ENCODE results near the gene MMD2. TPM values are rescaled to one million over a fixed set of nuclear protein-coding genes. Genes with fewer than 3 reads are reported as not detected.

The MMD2 gene
- total RNA-seq, 1 donor from 2014 or later = not detected

DNA sequence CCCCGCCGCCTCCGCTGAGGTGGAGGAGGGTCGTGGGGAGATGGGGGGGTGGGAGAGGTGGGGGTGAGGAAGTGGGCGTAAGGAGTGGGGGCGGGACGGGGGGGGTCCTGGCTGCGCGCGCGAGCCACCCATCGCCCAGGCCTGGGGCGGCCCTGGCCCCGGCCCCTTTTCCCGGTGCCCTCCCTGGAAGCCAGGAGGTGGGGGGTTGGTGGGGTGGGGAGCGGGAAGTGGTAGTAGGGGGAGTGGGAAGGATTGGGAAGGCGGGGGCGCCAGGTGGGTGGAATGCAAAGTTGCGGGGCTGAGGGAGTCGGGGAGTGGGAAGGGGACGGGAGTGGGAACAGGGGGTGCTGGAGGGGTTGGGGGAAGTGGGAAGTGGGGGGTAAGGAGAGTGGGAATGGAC lies 319 bp upstream of the MMD2 start:
- DNase-seq (ENCODE audit: low spot score) = peak; percentile 57

DNA sequence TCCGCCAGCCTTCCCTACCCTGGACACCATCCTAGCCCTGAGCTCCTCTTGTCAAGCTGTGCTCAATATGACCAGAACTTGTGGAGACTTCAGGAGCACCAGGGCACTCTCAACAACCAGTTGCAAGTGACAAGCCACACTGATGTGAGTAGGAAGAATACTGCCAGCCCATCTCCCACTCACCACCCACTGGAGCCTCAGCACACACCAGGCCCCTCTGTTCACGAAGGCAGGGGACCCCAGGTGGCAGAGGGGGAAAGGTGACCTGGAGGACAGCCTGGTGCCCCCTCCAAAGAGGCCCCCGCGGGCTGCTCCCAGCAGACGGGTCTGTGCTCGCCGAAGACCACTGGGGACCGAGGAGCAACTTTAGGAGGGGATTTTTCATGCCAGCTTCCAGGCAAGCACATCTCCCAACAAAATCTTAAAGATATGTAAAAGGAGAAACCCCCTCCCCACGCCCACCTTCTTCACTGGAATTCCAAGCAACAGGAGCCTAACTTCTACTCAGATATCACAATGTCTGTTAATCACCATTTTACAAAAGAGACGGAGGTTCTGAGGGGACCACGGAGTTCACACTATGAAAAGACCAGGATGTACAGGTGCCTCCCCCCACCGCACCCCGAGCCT lies 1.0 kb downstream of the MMD2 start:
- no peak for DNase-seq (ENCODE audit: low spot score)

DNA sequence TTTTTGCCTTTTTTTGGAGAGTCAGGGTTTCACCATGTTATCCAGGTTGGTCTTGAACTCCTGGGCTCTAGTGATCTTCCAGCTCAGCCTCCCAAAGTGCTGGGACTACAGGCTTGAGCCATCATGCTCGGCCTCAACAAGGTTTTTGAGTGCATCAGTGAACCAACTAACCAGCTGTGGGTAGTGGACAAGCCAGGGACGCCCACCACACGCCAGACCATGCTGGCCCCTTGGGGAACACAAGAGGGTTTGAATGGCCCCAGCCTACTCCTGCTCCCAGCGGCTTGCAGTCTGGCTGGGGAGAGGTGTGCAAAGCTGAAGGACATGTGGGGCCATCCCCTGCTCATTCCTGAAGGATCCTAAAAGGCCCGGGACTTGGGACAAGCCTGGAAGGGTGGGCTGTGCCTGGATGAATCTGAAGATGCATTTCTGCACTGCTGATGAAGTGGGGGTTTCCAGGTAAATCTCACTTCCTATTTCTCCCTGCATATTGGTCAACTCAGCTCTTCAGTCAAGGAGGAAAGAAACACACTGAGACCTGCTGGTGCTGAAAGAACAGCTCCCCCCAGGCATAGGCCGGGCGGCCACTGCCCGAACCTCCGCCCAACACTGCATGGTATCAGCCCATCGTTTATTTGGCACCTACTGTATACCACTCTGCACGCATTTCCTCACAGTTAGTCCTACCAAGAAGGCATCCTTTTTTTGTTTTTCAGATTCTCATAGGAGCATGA lies 6.9 kb downstream of the MMD2 start:
- no peak for DNase-seq (ENCODE audit: low spot score)

DNA sequence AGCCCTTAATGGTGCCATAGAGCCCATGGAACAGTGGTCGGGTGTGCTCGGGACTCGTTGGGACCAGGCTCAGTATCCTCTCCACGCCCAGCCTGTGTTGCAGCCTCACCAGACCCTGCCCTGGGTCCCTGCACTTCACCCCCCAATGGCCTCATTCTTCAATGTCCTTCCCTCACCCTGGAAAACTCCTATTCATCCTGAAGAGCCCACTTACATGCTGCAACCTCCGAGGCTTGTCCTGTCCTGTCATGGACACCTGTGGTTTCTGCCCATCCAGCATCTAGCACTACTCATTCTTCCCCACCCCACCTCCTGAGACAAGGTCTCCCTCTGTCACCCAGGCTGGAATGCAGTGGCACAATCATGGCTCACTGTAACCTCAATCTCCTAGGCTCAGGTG lies 7.7 kb downstream of the MMD2 start:
- no peak for DNase-seq (ENCODE audit: low spot score)

DNA sequence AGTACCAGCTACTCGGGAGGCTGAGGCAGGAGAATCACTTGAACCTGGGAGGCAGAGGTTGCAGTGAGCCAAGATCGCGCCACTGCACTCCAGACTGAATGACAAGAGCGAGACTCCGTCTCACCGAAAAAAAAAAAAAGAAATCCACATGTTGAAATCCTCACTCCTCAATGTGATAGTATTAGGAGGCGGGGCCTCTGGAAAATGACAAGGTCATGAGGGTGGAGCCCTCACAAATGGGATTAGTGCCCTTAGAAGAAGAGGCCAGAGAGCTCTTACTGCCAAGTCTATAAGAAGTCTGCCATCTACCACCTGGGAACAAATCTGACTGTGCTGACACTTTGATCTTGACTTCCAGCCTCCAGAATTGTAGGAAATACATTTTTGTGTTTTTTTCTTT lies 10.6 kb downstream of the MMD2 start:
- DNase-seq (ENCODE audit: low spot score) = no peak

DNA sequence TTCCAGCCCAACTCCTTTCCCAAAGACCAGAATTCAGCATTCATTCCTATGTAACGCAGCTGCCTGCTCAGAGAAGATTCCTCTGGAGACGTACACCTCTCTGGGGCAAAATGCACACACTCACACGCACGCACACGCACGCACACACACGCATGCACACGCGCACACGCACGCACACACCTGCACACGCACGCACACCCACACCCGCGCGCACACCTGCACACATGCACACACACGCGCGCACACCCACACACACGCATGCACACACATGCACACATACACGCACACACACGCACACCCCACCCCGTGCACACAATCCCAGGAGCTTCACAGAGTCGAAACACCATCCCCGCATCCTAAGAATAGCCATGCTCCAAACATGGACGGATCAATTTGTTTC lies 13.0 kb downstream of the MMD2 start:
- no peak for DNase-seq (ENCODE audit: low spot score)

DNA sequence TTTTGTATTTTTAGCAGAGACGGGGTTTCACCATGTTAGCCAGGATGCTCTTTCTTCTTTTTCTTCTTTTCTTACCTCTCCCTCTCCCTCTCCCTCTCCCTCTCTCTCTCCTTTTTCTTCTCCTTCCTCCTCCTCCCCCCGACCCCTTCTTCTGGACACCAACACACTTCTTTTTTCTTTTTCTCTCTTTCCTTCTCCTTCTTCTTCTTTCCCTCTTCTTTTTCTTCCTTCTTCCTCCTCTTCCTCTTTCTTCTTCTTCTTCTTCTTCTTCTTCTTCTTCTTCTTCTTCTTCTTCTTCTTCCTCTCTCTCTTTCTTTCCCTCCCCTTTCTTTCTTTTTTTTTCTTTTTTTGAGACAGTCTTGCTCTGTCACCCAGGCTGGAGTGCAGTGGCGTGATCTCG lies 14.0 kb downstream of the MMD2 start:
- DNase-seq (ENCODE audit: low spot score) = no peak

DNA sequence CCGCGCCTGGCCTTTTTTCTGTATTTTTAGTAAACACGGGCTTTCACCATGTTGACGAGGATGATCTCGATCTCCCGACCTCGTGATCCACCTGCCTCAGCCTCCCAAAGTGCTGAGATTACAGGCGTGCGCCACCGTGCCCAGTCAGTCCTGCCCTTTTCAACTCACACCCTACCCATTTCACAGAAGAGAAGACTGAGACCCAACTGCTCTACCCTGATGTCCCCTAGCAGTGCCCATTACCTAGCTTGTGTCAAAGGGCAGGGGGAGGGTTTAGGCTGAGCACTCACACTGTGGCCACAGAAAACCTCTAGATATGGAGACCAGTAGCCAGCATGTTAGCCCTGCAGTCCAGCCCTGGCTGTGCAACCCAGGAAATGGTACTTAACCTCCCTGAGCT lies 15.7 kb downstream of the MMD2 start:
- DNase-seq (ENCODE audit: low spot score) = no peak

DNA sequence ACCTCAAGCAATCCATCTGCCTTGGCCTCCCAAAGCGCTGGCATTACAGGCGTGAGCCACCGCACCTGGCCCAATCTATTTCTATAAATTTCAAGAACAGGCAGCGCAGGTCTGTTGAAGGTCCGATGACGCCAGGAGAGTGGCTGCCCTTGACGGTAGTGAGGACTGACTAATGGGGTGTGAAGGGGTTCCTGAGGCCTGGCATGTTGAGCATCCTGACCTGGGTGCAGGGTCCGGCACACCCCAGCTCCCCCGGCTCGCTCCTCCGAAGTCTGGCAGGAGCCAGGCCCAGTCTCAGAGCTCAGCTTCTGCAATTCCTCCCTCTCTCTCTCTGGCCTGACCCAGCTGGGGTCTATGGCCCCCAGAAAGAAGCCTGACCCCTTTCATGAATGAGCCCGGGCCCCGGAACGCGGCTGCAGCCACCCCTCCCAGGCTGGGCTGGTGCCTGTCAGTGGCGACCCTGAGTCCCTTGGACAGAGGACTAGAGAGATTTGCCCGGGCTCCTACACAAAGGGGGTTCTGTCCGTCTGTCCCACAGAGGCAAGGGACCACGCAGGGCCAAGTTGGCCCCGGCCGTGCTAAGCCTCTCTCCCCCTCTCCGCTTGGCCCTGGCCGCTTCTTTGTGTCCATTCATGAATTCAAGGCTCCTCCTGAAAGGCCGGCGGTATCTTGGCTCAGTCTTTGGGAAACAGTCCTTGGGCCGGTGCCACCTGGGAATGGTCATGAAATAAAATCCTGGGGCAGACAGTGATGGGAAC lies 18.8 kb downstream of the MMD2 start:
- no peak for DNase-seq (ENCODE audit: low spot score)

DNA sequence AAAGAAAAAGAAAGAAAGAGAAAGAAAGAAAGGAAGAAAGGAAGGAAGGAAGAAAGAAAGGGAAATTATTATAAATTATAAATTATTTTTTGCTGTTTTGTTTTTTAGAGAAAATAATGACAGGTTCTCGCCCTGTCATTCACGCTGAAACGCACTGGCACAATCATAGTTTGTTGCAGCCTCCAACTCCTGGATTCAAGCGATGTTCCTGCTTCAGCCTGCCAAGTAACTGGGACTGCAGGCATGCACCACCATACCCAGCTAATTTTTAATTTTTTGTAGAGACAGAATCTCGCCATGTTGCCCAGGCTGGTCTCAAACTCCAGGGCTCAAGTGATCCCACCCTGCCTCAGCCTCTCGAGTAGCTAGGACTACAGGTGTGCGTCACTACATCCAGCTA lies 21.6 kb downstream of the MMD2 start:
- no peak for DNase-seq (ENCODE audit: low spot score)

DNA sequence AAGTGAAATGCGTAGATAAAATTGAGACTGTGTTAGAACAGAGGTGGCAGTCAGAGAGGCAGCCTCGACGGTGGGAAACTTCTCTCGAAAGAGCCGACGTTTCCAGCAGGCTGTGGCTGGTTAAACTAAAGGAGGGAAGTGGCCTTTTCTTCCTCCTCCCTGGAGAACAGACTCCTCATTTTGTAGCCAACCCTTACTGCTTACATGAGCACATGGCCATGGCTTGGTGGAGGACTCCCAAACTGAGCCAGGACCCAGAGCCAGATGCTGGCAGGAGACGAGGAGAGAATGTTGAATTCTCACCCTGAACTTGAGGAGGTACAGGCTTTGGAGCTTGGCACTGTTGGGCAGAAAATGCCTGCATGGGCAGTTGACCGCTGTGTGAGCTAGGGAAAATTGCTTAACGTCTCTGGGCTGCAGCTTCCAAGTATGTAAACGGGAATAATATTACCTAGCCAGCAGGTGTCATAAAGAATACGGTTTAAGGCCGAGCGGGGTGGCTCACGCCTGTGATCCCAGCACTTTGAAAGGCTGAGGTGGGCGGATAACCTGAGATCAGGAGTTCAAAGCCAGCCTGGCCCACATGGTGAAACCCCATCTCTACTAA lies 24.5 kb downstream of the MMD2 start:
- DNase-seq (ENCODE audit: low spot score) = no peak

DNA sequence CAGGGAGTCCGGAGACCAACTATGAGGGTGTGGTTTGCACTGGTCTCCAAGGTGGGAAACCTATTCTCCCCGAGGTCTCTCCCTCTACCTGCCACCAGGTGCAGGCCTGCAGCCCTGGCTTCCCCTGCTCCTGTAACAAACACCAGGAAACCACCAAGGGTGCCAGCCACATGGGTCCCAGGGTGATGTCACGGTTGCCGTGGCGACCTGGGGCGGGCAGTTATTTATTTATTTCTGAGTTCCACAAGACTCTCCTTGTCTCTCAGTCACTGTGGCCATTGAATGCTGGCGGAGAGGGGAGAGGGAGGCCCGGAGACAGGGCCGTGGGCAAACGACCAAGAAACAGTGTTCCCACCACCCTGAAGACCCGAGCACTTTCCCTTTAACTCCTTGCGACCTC lies 27.0 kb downstream of the MMD2 start:
- DNase-seq (ENCODE audit: low spot score) = no peak

DNA sequence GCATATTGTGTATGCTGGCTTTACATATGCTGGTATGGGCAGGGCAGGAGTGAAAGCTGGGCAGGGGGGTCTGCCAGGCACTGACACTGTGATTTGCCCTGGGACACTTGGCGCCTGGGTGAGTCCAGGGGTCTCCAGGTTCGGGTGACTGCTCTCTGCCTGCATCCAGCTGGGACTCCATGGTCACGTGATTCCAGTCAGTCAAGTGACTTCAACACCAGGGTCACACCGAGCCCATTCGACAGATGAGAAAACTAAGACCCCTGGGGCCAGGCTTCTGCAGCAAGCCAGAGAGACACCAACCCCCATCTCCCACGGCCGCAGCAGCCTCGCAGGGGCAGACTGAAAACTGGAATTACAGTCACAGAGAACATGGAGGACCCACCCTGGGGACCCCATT lies 30.0 kb downstream of the MMD2 start:
- DNase-seq (ENCODE audit: low spot score) = no peak

DNA sequence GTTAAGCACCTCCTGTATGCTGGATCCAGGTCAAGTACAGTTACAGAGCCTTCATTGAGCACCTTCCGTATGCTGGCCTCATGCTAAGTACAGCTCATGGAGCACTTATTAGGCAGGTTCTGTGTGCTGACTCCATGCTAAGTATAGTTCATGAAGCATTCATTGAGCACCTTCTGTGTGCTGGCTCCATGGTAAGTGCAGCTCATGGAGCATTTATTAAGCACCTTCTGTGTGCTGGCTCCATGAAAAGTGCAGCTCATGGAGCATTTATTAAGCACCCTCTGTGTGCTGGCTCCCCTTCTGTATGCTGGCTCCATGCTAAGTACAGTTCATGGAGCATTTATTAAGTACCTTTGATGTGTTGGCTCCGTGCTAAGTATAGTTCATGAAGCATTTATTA lies 30.5 kb downstream of the MMD2 start:
- DNase-seq (ENCODE audit: low spot score) = no peak

DNA sequence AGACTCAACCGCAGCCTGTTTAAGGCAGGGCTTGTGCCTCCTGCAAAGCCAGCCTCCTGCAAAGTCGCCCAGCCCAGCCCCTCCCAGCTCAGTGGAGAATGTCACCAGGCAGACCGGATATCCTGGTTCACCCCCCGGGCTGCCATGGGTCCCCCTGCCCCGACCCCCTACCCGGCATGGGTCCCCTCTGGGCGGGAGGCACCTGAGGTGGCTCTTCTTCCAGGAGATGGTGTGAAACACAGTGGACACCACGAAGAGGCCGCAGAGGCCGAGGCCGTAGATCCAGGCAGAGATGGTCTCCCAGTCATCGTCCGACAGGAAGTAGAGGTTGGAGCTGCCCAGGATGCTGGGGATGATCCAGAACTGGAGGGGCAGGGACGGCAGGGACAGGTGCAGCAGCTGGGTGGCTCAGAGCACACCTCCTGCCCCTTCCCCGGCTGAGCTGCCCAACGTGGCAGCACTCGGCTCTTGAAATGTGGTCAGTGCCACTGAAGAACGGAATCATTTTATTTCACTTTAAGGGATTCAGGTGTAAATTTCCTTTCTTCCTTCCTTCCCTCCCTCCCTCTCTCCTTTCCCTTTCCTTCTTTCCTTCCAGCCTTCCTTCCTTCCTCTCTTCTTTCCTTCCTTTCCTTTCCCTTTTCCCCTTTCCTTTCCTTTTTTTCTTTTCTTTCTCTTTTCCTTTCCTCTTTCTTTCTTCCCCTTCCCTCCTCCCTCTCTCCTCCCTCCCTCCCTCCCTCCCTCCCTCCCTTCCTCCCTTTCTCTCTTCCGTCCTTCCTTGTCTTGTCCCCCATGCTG lies 38.8 kb downstream of the MMD2 start:
- no peak for DNase-seq (ENCODE audit: low spot score)

DNA sequence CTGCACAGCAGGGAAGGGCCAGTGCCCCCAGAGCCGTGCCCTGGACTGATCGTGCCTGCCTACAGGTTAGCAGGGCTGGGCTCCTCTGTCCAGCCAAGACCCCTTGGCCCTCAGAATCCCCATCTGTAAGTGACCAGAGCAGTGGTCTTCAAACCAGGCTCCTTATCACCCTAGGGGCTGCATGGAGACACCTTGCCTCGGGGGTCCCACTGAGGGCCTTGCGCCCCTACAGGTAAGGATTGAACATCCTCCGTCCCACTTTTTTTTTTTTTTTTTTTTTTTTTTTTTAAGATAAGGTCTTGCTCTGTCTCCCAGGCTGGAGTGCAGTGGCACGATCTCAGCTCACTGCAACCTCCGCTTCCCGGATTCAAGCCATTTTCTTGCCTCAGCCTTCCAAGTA lies 42.9 kb downstream of the MMD2 start:
- no peak for DNase-seq (ENCODE audit: low spot score)

DNA sequence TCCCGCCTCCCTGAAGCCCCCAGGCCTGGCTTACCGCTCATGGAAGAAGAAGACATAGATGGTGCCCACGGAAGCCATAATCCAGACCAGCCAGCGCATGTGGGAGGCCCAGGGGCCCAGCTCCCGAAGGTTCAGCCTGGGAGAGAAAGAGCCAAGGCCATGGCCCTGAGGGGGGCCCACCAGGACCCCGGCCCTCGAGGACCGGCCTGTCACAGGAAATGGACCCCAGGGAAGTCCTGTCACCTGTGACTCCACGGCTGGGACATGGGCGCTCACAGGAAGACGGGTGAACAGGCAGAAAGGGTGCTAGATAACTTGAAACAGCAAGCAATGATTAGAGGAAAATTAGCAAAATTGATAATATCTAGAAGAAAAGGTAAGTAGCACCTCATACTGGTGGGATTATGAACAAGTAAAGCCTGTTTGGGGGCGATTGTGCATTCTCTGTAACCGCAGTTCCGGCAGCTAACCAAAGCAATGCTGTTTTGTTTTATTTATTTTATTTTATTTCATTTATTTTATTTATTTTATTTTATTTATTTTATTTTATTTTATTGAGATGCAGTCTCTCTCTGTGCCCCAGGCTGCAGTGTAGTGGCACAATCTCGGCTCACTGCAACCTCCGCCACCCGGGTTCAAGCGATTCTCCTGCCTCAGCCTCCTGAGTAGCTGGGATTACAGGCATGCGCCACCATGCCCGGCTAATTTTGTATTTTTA lies 47.7 kb downstream of the MMD2 start:
- DNase-seq (ENCODE audit: low spot score) = no peak

DNA sequence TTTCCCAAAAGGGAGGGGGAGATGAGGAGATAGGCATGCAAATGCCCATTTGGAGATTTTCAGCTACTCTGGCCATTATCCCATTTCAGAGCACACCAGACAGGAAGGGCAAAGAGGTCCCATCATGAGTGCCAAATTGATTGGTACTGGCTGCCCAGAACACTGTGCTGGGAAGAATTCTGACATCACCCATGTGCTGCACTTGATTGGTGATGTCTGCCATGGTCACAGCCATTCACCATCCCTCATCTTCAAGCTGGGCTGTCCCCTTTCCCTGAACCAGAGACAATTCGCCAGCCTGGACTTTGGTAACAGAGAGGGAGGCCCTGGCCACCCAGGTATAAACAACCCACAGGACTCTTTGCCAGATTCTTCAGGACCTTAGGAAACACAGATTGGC lies 52.3 kb downstream of the MMD2 start:
- no peak for DNase-seq (ENCODE audit: low spot score)

DNA sequence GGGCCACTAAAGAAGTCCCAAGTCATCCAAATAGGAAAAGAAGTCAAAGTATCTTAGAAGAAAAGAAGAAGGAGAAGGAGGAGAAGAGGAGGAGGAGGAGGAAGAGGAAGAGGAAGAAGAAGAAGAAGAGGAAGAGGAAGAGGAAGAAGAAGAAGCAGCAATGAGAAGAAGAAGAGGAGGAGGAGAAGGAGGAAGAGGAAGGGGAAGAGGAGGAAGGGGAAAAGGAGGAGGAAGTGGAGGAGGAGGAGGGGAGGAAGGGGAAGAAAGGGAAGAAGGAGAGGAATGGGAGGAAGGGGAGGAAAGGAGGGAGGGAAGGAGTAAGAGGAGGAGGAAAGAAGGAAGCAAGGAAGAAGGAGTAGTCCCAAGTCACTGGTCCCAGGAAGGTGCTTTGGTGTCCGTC lies 53.8 kb downstream of the MMD2 start:
- DNase-seq (ENCODE audit: low spot score) = no peak

DNA sequence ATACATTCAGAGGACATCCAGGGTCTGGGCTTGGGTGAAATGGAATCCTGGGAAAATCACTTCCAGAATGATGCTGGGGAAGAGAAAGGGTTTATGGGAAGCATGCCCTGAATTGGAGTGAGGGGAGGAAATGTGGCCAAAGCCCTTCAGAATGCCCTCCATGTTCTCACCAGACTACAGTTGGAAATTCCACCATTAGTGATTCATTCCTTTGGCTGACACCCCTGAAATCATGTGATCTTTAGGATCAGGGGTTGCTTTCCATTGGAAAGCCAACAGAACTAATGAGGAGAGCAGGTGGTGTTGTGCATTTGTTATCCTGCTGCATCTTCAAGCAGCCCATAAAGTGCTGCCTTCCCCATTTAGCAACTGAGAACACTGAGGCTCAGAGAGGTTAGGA lies 54.6 kb downstream of the MMD2 start:
- no peak for DNase-seq (ENCODE audit: low spot score)

DNA sequence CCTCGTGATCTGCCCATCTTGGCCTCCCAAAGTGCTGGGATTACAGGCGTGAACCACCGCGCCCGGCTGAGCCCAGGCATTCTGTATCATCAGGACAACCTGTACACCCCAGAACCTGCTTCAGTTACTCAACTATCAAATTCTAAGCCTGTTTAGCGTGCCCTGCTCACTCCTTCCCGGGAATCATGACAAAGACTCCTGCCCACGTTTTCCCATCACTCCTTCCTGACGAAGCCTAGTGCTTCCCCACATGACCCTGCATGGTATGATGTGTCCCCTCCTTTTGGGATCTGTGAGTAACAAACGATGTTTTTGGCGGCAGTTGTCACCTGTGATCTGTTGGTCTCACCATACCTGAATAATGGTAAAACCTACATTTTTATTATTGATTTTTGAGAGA lies 63.2 kb downstream of the MMD2 start:
- DNase-seq (ENCODE audit: low spot score) = no peak

Measured in mesenteric fat pad (tissue), 1 donor.